OCI-LY7 (cell line): ENCODE data around the gene PDXDC1.
"Not testable (repeated sequence)": the region's sequence is repeated elsewhere in the genome, so short reads cannot be mapped to it uniquely, and the experiment has no call there.

Experiments
- EZH2phosphoT487 ChIP-seq: fragments of 200-600 bp; sonication (generic); IDR thresholded peaks from 2 replicates; pipeline ENCODE4 v1.6.1; 2018; ENCODE audit warnings: low read depth, borderline replicate concordance, mild to moderate bottlenecking, mixed run types, antibody characterized with exemption, low read length, moderate library complexity, mixed read lengths
- TF ChIP-seq, protein P1 (sequence below): fragments of 200-600 bp; sonication (generic); conservative IDR thresholded peaks from 2 replicates; pipeline ENCODE4 v1.5.1; 2014; ENCODE audit warnings: mild to moderate bottlenecking, antibody characterized with exemption, low read length, moderate library complexity, mixed read lengths

DNA sequence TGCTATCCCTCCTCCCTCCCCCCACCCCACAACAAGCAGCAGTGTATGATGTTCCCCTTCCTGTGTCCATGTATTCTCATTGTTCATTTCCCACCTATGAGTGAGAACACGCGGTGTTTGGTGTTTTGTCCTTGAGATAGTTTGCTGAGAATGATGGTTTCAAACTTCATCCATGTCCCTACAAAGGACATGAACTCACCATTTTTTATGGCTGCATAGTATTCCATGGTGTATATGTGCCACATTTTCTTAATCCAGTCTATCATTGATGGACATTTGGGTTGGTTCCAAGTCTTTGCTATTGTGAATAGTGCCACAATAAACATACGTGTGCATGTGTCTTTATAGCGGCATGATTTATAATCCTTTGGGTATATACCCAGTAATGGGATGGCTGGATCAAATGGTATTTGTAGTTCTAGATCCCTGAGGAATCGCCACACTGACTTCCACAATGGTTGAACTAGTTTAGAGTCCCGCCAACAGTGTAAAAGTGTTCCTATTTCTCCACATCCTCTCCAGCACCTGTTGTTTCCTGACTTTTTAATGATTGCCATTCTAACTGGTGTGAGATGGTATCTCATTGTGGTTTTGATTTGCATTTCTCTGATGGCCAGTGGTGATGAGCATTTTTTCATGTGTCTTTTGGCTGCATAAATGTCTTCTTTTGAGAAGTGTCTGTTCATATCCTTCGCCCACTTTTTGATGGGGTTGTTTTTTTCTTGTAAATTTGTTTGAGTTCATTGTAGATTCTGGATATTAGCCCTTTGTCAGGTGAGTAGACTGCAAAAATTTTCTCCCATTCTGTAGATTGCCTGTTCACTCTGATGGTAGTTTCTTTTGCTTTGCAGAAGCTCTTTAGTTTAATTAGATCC is 18.7 kb downstream of the PDXDC1 start:
- TF ChIP-seq, protein P1, sequence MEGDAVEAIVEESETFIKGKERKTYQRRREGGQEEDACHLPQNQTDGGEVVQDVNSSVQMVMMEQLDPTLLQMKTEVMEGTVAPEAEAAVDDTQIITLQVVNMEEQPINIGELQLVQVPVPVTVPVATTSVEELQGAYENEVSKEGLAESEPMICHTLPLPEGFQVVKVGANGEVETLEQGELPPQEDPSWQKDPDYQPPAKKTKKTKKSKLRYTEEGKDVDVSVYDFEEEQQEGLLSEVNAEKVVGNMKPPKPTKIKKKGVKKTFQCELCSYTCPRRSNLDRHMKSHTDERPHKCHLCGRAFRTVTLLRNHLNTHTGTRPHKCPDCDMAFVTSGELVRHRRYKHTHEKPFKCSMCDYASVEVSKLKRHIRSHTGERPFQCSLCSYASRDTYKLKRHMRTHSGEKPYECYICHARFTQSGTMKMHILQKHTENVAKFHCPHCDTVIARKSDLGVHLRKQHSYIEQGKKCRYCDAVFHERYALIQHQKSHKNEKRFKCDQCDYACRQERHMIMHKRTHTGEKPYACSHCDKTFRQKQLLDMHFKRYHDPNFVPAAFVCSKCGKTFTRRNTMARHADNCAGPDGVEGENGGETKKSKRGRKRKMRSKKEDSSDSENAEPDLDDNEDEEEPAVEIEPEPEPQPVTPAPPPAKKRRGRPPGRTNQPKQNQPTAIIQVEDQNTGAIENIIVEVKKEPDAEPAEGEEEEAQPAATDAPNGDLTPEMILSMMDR = not testable (repeated sequence)
- TF ChIP-seq EZH2phosphoT487 = not testable (repeated sequence)
